PFSK-1 (cell line): ENCODE data around the gene ARHGEF10L.

ENCODE experiments used
- FOXP2 ChIP-seq: optimal IDR thresholded peaks from 2 replicates; pipeline ENCODE3; 2011; ENCODE audit warnings: borderline replicate concordance, control low read depth, inconsistent platforms; ENCODE audit not compliant: insufficient read depth; ENCODE audit errors: extremely low read length, extremely low read depth
- POLR2AphosphoS5 ChIP-seq: IDR thresholded peaks from 2 replicates; pipeline ENCODE4 v1.6.1; 2012; ENCODE audit warnings: low read depth, mild to moderate bottlenecking, control low read depth, low read length, moderate library complexity
- REST ChIP-seq, 2 experiments: IDR thresholded peaks; 2 replicates each; pipeline versions ENCODE4 v1.6.1 to v1.8.0; 2011 to 2012; ENCODE audit warnings: low read depth in 2 of 2, low read length in 2 of 2, control low read depth in 1 of 2, inconsistent platforms in 1 of 2, mild to moderate bottlenecking in 1 of 2, moderate library complexity in 1 of 2; ENCODE audit not compliant: insufficient read depth in 1 of 2
- SIN3A ChIP-seq: IDR thresholded peaks from 2 replicates; pipeline ENCODE4 v1.6.1; 2012; ENCODE audit warnings: mild to moderate bottlenecking, low read length, moderate library complexity, borderline replicate concordance; ENCODE audit not compliant: insufficient read depth
- TAF1 ChIP-seq: IDR thresholded peaks from 2 replicates; pipeline ENCODE4 v1.6.1; 2012; ENCODE audit warnings: low read length, control low read depth, borderline replicate concordance; ENCODE audit not compliant: insufficient read depth

The ARHGEF10L gene

DNA sequence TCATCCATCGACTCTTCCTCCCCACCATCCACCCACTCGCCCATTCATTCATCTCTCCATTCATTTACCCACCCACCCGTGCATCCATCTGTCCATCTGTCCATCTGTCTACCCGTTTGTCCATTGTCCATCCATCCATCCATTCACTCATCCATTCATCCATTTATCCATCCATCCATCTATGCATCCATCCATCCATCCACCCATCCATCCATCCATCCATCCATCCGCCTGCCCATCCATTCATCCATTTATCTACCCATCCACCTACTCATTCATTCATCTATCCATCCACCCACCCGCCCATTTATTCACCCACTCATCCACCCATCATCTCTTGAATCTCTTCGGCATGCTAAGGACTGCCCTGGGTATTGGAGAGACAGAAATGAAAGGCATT lies 18.5 kb downstream of the ARHGEF10L start:
- no peak for TF ChIP-seq FOXP2
- no peak for TF ChIP-seq POLR2AphosphoS5
- TF ChIP-seq REST (IDR thresholded peaks at IDR 0.05; ENCODE audit: insufficient read depth in 1 of 2, low read depth in 2 of 2, low read length in 2 of 2): no peak
- TF ChIP-seq TAF1: no peak
- TF ChIP-seq SIN3A: no peak

GRCh38 chr1:17558541-17558940 lies 19.0 kb downstream of the ARHGEF10L start:
- TF ChIP-seq TAF1 (no peak), FOXP2 (no peak), REST (IDR thresholded peaks at IDR 0.05; ENCODE audit: insufficient read depth in 1 of 2, low read depth in 2 of 2, low read length in 2 of 2) (no peak), SIN3A (no peak), POLR2AphosphoS5 (no peak)

- no peak for TF ChIP-seq FOXP2
- no peak for TF ChIP-seq REST (IDR thresholded peaks at IDR 0.05; ENCODE audit: insufficient read depth in 1 of 2, low read depth in 2 of 2, low read length in 2 of 2)
- no peak for TF ChIP-seq POLR2AphosphoS5
- TF ChIP-seq SIN3A: no peak
- no peak for TF ChIP-seq TAF1
Measured at GRCh38 chr1:17558954-17559614, 19.6 kb downstream of the ARHGEF10L start.

DNA sequence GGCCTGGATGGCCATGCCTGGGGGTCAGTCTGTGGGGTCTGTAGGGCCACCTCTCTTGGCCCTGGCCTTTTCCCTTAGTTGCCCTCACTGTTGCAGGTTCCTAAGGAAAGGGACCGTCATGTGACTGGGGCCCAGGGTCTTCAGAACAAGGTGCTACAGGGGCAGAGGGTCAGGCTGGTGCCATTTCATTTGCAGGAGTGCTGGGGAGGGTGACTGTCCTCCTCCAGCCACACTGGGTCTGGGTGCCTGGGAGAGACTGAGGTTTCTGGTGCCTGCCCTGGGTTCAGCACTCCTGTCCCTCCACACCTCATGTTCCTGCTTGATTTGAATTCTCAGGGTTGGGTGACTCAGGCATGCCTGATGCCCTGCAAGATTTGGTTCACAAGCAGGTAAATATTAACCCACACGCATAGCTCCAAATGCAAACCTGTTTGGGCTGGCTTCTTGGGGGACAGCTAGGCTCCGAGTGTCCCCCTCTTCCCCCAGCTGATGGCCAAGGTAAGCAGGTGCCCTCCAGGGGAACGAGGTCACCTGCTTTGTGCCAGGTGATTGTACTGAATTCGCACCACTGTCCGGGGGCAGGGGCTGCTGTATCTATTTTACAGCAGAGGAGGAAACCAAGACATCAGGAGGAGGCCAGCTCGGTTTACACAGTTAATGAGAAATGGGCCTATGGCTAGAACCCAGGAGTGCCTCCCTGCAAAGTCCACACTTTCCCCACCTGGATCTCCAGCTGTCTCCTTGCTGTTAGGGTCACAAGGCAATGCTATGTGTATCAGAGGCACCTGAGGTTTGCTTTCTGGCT lies 20.3 kb downstream of the ARHGEF10L start:
- no peak for TF ChIP-seq FOXP2
- no peak for TF ChIP-seq SIN3A
- TF ChIP-seq REST (IDR thresholded peaks at IDR 0.05; ENCODE audit: insufficient read depth in 1 of 2, low read depth in 2 of 2, low read length in 2 of 2): no peak
- no peak for TF ChIP-seq TAF1
- TF ChIP-seq POLR2AphosphoS5: no peak
